ENCODE measurements around the gene PPM1M.
A peak's percentile ranks its signal among the peaks of the same experiment; 100 is the strongest.

PPM1M gene

GRCh38 chr3:52218937-52219650 is 26.5 kb upstream of the PPM1M start:
- DNase-seq (ENCODE audit: low read depth): no peak
- H3K4me3 ChIP-seq (ENCODE audit: low read depth, low read length): no peak overlapping the region
- no peak for TF ChIP-seq CTCF (IDR thresholded peaks at IDR 0.05; ENCODE audit: low read depth, low read length, missing control alignments)
- in situ Hi-C loops (cut with HindIII; ENCODE audit: low sequenced_read_pairs): no loop called here

- H3K4me3 ChIP-seq (ENCODE audit: low read depth, low read length): no peak overlapping the region
- in situ Hi-C loops (cut with HindIII; ENCODE audit: low sequenced_read_pairs): loop anchor here (5.0 kb wide), 1 partner anchor 38 kb away; no protein-coding TSS in a partner anchor
- TF ChIP-seq CTCF (IDR thresholded peaks at IDR 0.05; ENCODE audit: low read depth, low read length, missing control alignments): peak; percentile 94
- peak; percentile 46 for DNase-seq (ENCODE audit: low read depth)
These were observed 25.1 kb upstream of the PPM1M start for GRCh38 chr3:52220380-52221026.

- no peak for DNase-seq (ENCODE audit: low read depth)
- TF ChIP-seq CTCF (IDR thresholded peaks at IDR 0.05; ENCODE audit: low read depth, low read length, missing control alignments): no peak
- no peak overlapping the region for H3K4me3 ChIP-seq (ENCODE audit: low read depth, low read length)
- in situ Hi-C loops (cut with HindIII; ENCODE audit: low sequenced_read_pairs): loop anchor here (5.0 kb wide), 1 partner anchor 39 kb away; no protein-coding TSS in a partner anchor
These were observed 24.4 kb upstream of the PPM1M start for GRCh38 chr3:52221141-52221562.

- in situ Hi-C loops (cut with HindIII; ENCODE audit: low sequenced_read_pairs): loop anchor here (5.0 kb wide), 1 partner anchor 39 kb away; no protein-coding TSS in a partner anchor
- H3K4me3 ChIP-seq (ENCODE audit: low read depth, low read length): no peak overlapping the region
- DNase-seq (ENCODE audit: low read depth): no peak
- no peak for TF ChIP-seq CTCF (IDR thresholded peaks at IDR 0.05; ENCODE audit: low read depth, low read length, missing control alignments)
These were observed 23.8 kb upstream of the PPM1M start for GRCh38 chr3:52221563-52222318.

- DNase-seq (ENCODE audit: low read depth): no peak
- no peak for TF ChIP-seq CTCF (IDR thresholded peaks at IDR 0.05; ENCODE audit: low read depth, low read length, missing control alignments)
- in situ Hi-C loops (cut with HindIII; ENCODE audit: low sequenced_read_pairs): loop anchor here (5.0 kb wide), 1 partner anchor 40 kb away; no protein-coding TSS in a partner anchor
- no peak overlapping the region for H3K4me3 ChIP-seq (ENCODE audit: low read depth, low read length)
These were observed 23.0 kb upstream of the PPM1M start for GRCh38 chr3:52222319-52223221.
